IPS DF 4.7 (cell line): ENCODE data around the gene ZBTB7A.
"Not testable (repeated sequence)": the region's sequence is repeated elsewhere in the genome, so short reads cannot be mapped to it uniquely, and the experiment has no call there.

Source experiments
- DNase-seq: peaks from one replicate; pipeline ENCODE4 v3.0.0-alpha.2; 2013; ENCODE audit warnings: low spot score; ENCODE audit errors: extremely low read depth

The ZBTB7A gene

GRCh38 chr19:4016903-4017638 lies 49.6 kb downstream of the ZBTB7A start:
- DNase-seq = no peak

DNA sequence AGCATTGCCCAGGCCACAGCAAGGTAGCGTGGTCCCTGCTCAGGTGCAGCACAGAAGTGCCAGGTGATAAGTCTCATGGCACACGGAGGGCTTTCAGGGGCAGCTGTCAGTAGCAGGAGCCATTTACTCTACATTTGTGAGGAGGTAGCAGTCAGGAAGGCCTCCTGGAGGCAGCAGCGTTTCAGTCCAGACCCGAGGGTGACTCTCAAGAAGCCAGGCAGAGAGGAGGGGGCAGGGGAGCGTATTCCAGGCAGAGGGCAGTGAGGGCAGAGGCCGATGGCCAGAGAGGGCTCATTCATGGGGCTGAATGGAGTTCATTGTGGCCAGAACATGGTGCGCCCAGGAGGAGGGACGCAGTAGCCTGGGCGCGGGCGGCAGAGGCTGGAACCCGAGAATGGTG lies 50.2 kb downstream of the ZBTB7A start:
- DNase-seq = no peak

DNA sequence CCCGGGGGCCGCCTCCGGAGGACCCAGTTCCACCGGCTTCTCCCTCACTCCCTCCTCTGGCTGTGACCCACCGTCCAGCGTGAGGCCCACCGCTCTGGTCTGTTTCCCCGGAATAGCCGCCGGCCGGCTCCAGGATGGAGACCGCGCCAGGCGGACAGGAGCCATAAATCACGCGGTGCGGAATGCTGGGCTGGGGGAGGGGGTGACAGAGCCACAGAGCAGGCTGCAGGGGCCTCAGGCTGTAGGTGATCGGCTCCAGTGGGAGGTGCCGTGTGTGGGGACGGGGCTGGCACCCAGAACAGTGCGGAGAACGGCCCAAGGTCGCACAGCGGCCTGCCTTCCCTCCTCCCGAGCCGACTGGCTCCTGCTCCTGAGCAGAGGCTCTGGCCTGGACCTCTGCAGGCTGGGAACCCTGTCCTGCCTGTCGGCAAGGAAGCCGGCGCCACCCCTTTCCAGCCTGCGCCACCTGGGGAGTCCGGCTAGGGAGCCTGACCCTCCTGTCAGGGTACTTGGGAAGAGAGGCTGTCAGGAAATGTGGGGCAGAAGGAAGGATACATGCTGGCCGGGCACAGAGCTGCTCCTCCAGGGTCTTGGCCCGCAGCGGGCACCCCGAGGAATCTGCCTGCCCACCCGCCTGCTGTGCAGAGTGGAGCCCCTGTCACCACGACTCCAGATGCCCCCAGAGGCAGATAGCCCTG lies 50.8 kb downstream of the ZBTB7A start:
- DNase-seq = no peak

DNA sequence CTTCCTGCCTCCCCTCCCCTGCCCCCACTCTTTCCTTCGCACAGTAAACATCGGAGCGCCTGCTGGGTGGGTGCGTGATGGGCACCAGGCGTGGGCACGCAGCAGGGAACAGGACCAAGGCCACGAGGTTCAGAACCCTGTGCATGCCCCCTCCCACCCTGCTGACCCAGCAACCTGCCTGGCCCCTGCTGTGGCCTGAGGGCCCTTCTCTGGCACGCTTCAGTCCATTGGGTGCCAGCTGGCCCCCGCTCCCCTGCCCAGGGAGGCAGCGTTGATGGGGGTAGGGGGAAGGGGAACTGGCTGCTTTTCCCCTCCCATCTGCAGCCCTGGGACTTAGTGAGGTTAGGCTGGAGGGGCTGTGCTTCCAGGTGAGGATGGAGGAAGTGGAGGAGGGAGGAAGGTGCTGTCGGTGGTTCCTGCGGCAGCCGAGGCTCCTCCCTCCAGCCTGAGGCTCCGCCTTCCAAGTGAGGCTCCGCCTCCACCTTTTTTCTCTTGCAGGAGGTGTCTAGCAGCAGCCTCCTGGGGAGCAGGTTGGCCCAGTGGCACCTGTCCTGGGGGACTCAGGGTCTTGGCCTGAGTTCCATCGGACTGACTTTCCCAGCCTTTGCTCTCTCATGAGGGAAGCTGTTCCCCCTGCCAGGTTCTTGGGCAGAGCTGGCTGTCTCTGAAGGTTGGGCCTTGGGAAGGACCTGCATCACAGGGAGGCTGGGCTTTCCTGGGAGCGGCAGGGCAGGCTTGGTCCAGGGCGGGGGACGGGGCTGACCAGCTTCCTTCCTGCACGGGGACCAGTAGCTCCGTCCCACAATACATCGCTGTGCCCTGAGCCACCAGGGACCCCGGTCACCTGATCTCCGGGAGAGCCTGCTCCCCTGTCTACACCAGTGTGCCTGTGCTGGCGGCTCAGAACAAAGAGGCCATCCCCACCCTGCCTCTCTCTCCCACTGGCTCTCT lies 51.9 kb downstream of the ZBTB7A start:
- DNase-seq = no peak

- DNase-seq = no peak
Observed at GRCh38 chr19:4013886-4014540, 52.7 kb downstream of the ZBTB7A start.

DNA sequence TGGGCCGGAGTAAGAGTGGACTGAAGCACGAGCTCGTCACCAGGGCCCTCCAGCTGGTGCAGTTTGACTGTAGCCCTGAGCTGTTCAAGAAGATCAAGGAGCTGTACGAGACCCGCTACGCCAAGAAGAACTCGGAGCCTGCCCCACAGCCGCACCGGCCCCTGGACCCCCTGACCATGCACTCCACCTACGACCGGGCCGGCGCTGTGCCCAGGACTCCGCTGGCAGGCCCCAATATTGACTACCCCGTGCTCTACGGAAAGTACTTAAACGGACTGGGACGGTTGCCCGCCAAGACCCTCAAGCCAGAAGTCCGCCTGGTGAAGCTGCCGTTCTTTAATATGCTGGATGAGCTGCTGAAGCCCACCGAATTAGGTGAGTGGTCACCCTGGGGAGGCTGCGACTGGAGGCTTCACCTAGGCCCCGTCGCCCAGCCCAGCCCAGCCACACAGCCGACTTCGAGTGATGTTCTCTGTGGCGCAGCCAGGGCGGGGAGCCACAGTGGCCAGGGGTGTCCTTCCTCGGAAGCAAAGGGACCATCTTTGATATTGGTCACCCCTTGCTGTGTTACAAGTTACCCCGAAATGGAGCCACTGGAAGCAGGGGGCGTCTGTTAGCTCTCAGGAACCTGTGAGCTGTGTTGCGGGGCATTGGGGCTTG lies 53.6 kb downstream of the ZBTB7A start:
- DNase-seq = no peak

- no peak for DNase-seq
Observed at GRCh38 chr19:4012092-4012974, 54.4 kb downstream of the ZBTB7A start.

DNA sequence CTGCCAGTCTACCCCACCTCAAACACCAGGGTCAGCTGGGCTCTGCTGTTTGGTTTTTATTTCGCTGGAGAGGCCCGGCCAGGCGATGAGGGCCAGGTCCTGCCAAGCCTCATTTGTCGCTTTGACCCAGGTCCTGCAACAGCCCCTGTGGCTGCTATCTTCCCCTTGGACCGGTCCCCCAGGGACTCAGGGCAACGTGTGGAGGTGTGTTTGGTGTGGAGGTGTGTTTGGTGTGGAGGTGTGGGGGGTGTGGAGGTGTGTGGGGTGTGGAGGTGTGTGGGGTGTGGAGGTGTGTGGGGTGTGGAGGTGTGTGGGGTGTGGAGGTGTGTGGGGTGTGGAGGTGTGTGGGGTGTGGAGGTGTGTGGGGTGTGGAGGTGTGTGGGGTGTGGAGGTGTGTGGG lies 55.3 kb downstream of the ZBTB7A start:
- not testable (repeated sequence) for DNase-seq

GRCh38 chr19:4010808-4011110 lies 55.9 kb downstream of the ZBTB7A start:
- DNase-seq = no peak

DNA sequence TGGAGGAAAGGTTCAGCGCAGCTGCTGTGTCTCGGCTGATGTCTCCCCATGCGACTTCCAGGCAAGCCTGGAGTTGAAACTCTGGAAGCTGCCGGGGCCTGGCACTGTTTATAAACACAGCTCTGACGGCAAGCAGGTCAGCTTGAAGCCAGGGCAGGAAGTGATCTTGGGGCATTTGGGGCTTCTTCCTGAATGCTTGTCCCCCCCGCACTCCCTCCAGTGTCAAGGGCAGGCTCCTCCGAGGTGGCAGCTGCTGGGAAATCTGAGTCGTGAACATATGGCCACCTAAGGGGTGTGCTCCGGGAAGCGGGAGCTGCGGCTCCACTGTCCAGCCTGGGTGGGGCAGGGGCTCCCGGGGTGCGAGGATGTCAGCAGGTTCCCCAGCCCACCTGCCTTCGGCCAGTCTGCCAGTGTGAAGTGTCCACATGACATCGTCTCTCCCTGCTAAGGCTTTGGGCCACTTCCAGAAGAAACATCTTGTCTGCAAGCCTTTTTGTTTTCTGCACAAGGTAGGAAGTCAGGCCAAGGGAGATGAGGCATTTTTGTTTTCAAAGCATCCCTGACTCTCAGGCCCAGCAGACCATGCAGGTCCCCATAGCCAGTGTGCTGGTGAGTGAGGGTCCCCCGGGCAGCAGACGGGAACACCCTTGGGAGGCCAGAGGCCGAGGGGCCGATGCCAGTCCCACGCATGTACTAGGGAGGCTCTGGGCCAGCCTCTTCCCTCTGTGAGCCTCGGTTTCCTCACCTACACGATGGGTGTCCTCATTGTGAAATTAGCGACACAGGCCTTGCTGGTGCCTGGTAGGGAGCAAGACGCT lies 56.5 kb downstream of the ZBTB7A start:
- DNase-seq = no peak

- DNase-seq = no peak
Observed at GRCh38 chr19:4007836-4008539, 58.7 kb downstream of the ZBTB7A start.

- DNase-seq = no peak
Observed at GRCh38 chr19:4007021-4007835, 59.5 kb downstream of the ZBTB7A start, which contains the start of gene PIAS4. Gene PIAS4, plus strand, starts transcription at chr19:4007736. Its CDS starts 25 bp downstream, at chr19:4007761.

GRCh38 chr19:4005436-4005835 lies 61.3 kb downstream of the ZBTB7A start:
- DNase-seq = not testable (repeated sequence)

DNA sequence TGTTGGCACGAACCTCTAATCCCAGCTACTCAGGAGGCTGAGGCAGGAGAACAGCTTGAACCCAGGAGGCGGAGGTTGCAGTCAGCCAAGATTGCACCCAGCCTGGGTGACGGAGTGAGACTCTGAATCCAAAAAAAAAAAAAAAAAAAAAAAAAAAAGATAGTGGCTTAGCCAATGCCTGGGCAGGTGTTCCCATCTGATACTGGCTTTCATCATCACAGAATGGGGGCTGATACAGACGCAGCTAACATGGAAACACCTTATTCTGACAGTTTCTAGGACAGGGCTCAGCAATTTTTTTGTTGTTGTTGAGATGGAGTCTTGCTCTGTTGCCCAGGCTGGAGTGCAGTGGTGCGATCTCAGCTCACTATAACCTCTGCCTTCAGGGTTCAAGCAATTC lies 65.9 kb downstream of the ZBTB7A start:
- not testable (repeated sequence) for DNase-seq

DNA sequence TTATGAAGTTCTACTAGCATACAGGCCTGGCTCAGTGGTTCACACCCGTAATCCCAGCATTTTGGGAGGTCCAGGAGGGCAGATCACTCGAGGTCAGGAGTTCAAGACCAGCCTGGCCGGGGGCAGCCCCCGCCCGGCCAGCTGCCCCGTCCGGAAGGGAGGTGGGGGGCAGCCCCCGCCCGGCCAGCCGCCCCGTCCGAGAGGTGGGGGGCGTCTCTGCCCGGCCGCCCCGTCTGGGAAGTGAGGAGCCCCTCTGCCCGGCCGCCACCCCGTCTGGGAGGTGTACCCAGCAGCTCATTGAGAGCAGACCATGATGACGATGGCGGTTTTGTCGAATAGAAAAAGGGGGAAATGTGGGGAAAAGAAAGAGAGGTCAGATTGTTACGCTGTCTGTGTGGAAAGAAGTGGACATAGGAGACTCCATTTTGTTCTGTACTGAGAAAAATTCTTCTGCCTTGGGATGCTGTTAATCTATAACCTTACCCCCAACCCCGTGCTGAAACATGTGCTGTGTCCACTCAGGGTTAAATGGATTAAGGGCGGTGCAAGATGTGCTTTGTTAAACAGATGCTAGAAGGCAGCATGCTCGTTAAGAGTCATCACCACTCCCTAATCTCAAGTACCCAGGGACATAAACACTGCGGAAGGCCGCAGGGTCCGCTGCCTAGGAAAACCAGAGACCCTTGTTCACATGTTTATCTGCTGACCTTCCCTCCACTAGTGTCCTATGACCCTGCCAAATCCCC lies 67.9 kb downstream of the ZBTB7A start:
- DNase-seq = not testable (repeated sequence)

DNA sequence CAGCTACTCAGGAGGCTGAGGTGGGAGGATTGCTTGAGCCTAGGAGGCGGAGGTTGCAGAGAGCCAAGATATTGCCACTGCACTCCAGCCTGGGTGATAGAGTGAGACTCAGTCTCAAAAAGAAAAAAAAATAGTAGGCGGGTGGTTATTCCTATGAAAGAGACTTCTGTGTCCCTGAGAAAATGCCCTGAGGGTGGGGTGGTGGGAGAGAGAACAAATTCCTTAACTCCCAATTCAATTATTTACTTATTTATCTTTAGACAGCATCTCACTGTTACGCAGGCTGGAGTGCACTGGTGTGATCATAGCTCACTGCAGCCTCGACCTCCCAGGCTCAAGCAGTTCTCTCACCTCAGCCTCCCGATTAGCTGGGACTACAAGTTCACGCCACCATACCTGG lies 71.1 kb downstream of the ZBTB7A start:
- DNase-seq = no peak
